ENCODE results near the gene GRM1.

DNA sequence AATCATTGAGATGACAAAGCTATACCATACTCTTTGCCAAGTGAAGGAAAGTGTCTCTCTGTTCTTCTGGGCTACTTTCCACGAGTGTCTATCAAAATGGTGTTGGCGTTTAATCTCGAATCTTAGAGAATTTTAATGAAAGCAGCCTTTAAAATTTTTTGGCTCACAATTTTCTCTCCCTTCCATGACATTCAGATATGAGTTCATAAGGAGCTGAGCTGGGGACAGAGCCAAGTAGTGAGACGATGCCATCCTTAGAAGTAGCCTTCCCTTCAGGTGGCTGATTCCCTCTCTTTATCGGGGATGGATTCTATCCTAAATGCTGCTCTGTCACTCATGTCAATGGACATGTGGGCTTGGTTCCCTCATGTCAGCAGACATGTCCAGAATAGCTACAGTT, 132.8 kb downstream of the GRM1 start:
- TF ChIP-seq ZNF70 (CRISPR knock-in tag; IDR thresholded peaks at IDR 0.05) (no peak), ZFP30 (CRISPR knock-in tag; IDR thresholded peaks at IDR 0.05) (no peak), GLIS3 (CRISPR knock-in tag; IDR thresholded peaks at IDR 0.05) (no peak), OSR1 (CRISPR knock-in tag; IDR thresholded peaks at IDR 0.05) (no peak), ESRRG (CRISPR knock-in tag; IDR thresholded peaks at IDR 0.05) (no peak), ARNTL (CRISPR knock-in tag; IDR thresholded peaks at IDR 0.05; ENCODE audit: borderline replicate concordance, low read depth) (no peak), ZNF565 (CRISPR knock-in tag; conservative IDR thresholded peaks at IDR 0.05; ENCODE audit: low read depth) (no peak)
- TF ChIP-seq, protein P1, sequence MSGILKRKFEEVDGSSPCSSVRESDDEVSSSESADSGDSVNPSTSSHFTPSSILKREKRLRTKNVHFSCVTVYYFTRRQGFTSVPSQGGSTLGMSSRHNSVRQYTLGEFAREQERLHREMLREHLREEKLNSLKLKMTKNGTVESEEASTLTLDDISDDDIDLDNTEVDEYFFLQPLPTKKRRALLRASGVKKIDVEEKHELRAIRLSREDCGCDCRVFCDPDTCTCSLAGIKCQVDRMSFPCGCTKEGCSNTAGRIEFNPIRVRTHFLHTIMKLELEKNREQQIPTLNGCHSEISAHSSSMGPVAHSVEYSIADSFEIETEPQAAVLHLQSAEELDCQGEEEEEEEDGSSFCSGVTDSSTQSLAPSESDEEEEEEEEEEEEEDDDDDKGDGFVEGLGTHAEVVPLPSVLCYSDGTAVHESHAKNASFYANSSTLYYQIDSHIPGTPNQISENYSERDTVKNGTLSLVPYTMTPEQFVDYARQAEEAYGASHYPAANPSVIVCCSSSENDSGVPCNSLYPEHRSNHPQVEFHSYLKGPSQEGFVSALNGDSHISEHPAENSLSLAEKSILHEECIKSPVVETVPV (CRISPR knock-in tag; IDR thresholded peaks at IDR 0.05) = no peak
- TF ChIP-seq, protein P2, sequence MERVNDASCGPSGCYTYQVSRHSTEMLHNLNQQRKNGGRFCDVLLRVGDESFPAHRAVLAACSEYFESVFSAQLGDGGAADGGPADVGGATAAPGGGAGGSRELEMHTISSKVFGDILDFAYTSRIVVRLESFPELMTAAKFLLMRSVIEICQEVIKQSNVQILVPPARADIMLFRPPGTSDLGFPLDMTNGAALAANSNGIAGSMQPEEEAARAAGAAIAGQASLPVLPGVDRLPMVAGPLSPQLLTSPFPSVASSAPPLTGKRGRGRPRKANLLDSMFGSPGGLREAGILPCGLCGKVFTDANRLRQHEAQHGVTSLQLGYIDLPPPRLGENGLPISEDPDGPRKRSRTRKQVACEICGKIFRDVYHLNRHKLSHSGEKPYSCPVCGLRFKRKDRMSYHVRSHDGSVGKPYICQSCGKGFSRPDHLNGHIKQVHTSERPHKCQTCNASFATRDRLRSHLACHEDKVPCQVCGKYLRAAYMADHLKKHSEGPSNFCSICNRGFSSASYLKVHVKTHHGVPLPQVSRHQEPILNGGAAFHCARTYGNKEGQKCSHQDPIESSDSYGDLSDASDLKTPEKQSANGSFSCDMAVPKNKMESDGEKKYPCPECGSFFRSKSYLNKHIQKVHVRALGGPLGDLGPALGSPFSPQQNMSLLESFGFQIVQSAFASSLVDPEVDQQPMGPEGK (CRISPR knock-in tag; IDR thresholded peaks at IDR 0.05; ENCODE audit: borderline replicate concordance) = no peak
- TF ChIP-seq, protein P3, sequence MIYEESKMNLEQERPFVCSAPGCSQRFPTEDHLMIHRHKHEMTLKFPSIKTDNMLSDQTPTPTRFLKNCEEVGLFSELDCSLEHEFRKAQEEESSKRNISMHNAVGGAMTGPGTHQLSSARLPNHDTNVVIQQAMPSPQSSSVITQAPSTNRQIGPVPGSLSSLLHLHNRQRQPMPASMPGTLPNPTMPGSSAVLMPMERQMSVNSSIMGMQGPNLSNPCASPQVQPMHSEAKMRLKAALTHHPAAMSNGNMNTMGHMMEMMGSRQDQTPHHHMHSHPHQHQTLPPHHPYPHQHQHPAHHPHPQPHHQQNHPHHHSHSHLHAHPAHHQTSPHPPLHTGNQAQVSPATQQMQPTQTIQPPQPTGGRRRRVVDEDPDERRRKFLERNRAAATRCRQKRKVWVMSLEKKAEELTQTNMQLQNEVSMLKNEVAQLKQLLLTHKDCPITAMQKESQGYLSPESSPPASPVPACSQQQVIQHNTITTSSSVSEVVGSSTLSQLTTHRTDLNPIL (CRISPR knock-in tag; IDR thresholded peaks at IDR 0.05; ENCODE audit: low read depth) = no peak

Data from SK-N-SH treated with all-trans-retinoic acid at 6 μM for 48 hours (cell line).